ENCODE results near the gene RSRP1. TPM values are rescaled to one million over a fixed set of nuclear protein-coding genes. Genes with fewer than 3 reads are reported as not detected.

The RSRP1 gene
- total and polyA plus RNA-seq, 7 experiments from 2014 or later: 52.9 to 449 (median 313) TPM

- Histone ChIP-seq H3K36me3 (ENCODE audit: control insufficient read depth in 2 of 3, insufficient read depth in 3 of 3, low read length in 3 of 3) (peaks cover 29 to 50% (median 35%) of the 10 kb centered on the region in 3 experiments), H3K9me3 (ENCODE audit: control insufficient read depth in 2 of 3, low read length in 3 of 3) (no peaks in the 10 kb centered on the region), H3K27ac (ENCODE audit: low read depth, low read length) (peak overlapping the region; percentile 98), H3K4me3 (ENCODE audit: low read length) (peak overlapping the region; percentile 94), H3K27me3 (ENCODE audit: control insufficient read depth in 2 of 2, insufficient read depth in 2 of 2, low read length in 2 of 2) (no peaks in the 10 kb centered on the region), H3K4me1 (ENCODE audit: control insufficient read depth in 2 of 2, insufficient read depth in 2 of 2, low read length in 2 of 2) (peaks cover 30 to 35% of the 10 kb centered on the region in 2 donors)
- DNase-seq (peak in 2 of 9 donors; percentile 23 to 54), ATAC-seq (no peak)
- peak overlapping the region; percentile 98 to 100 (median 100) for H3K27ac Mint-ChIP-seq
- H3K36me3 Mint-ChIP-seq: peaks cover 3 to 47% (median 41%) of the 10 kb centered on the region in 5 donors
- H3K9me3 Mint-ChIP-seq: peaks cover 0 to 10% (median 0%) of the 10 kb centered on the region in 11 donors
- ChIA-PET CTCF (no interaction called here), POLR2A (interaction anchor here (1.0 to 10.7 kb wide), 9 partner anchors 12 to 502 kb away, joined by 3 to 182 read pairs (median 5); partner anchors contain the start of genes CLIC4, SYF2 and TMEM50A)
- peak overlapping the region; percentile 96 to 99 (median 97) for H3K4me3 Mint-ChIP-seq
- H3K4me1 Mint-ChIP-seq: peaks cover 28 to 71% (median 56%) of the 10 kb centered on the region in 7 donors
- H3K27me3 Mint-ChIP-seq: peaks cover 0 to 8% (median 0%) of the 10 kb centered on the region in 5 donors
- intact Hi-C loops (cut with micrococcal nuclease): loop anchor here (1.0 to 10.0 kb wide), 14 partner anchors 7 to 1676 kb away; partner anchors contain the start of genes CLIC4 (in 2 of the 2), SYF2 (in 2 of the 2), TMEM50A (in 2 of the 2) and MTFR1L (in 1 of the 2)
Observed at GRCh38 chr1:25246600-25247023, 642 bp downstream of the RSRP1 start.

GRCh38 chr1:25245809-25246599 is 1.2 kb downstream of the RSRP1 start:
- CTCF ChIA-PET: no interaction called here
- peaks cover 3 to 47% (median 41%) of the 10 kb centered on the region in 5 donors for H3K36me3 Mint-ChIP-seq
- peaks cover 29 to 76% (median 60%) of the 10 kb centered on the region in 7 donors for H3K4me1 Mint-ChIP-seq

DNA sequence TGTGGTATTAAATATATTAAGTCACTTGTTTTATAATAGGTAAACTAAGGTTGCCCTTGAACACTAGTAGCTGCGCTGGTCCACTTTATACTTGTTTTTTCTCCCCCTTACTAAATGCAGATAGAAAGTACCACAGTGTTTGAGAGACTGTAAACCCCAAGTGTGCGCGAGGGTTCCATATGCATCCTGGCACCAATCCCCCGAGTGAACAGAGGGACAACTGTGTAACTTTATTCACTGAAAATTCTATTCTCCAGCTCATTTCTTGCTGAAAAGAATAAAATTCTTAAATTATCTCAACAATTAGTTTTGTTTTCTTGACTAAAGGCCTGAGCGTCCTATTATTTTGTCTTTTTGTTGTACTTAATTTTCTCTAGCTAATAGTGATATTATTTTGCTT is 1.9 kb downstream of the RSRP1 start:
- H3K4me1 ChIP-seq (ENCODE audit: control insufficient read depth in 2 of 2, insufficient read depth in 2 of 2, low read length in 2 of 2): peaks cover 36 to 43% of the 10 kb centered on the region in 2 donors
- Mint-ChIP-seq H3K4me3 (peak overlapping the region; percentile 96 to 99 (median 97)), H3K36me3 (peaks cover 3 to 47% (median 41%) of the 10 kb centered on the region in 5 donors), H3K4me1 (peaks cover 35 to 82% (median 65%) of the 10 kb centered on the region in 7 donors), H3K9me3 (peaks cover 0 to 10% (median 0%) of the 10 kb centered on the region in 11 donors), H3K27ac (peak overlapping the region; percentile 98 to 100 (median 100)), H3K27me3 (peaks cover 0 to 8% (median 0%) of the 10 kb centered on the region in 5 donors)
- no peak for DNase-seq
- CTCF ChIA-PET: no interaction called here
- H3K4me3 ChIP-seq (ENCODE audit: low read length): peak overlapping the region; percentile 94
- intact Hi-C loops (cut with micrococcal nuclease): loop anchor here (2.0 to 10.0 kb wide), 7 partner anchors 23 to 1677 kb away; partner anchors contain the start of genes CLIC4 (in 1 of the 2), MTFR1L (in 1 of the 2), NUDC (in 1 of the 2) and RCAN3 (in 1 of the 2)
- H3K36me3 ChIP-seq (ENCODE audit: control insufficient read depth in 2 of 3, insufficient read depth in 3 of 3, low read length in 3 of 3): peaks cover 29 to 53% (median 35%) of the 10 kb centered on the region in 3 experiments
- H3K9me3 ChIP-seq (ENCODE audit: control insufficient read depth in 2 of 3, low read length in 3 of 3): no peaks in the 10 kb centered on the region
- ATAC-seq: no peak
- peak overlapping the region; percentile 98 for H3K27ac ChIP-seq (ENCODE audit: low read depth, low read length)
- H3K27me3 ChIP-seq (ENCODE audit: control insufficient read depth in 2 of 2, insufficient read depth in 2 of 2, low read length in 2 of 2): no peaks in the 10 kb centered on the region
- POLR2A ChIA-PET: interaction anchor here (0.6 to 10.7 kb wide), 6 partner anchors 10 to 743 kb away, joined by 3 to 182 read pairs (median 6); partner anchors contain the start of genes RCAN3 and SYF2

More at GRCh38 chr1:25245809-25246599, 1.2 kb downstream of the RSRP1 start:
- Histone ChIP-seq H3K9me3 (ENCODE audit: control insufficient read depth in 2 of 3, low read length in 3 of 3) (no peaks in the 10 kb centered on the region), H3K27me3 (ENCODE audit: control insufficient read depth in 2 of 2, insufficient read depth in 2 of 2, low read length in 2 of 2) (no peaks in the 10 kb centered on the region), H3K36me3 (ENCODE audit: control insufficient read depth in 2 of 3, insufficient read depth in 3 of 3, low read length in 3 of 3) (peaks cover 29 to 53% (median 35%) of the 10 kb centered on the region in 3 experiments), H3K4me3 (ENCODE audit: low read length) (peak overlapping the region; percentile 94), H3K4me1 (ENCODE audit: control insufficient read depth in 2 of 2, insufficient read depth in 2 of 2, low read length in 2 of 2) (peaks cover 30 to 37% of the 10 kb centered on the region in 2 donors), H3K27ac (ENCODE audit: low read depth, low read length) (peak overlapping the region; percentile 98)
- DNase-seq (no peak), ATAC-seq (no peak)
- Mint-ChIP-seq H3K27me3 (peaks cover 0 to 8% (median 0%) of the 10 kb centered on the region in 5 donors), H3K27ac (peak overlapping the region; percentile 98 to 100 (median 100)), H3K9me3 (peaks cover 0 to 10% (median 0%) of the 10 kb centered on the region in 11 donors), H3K4me3 (peak overlapping the region; percentile 96 to 99 (median 97))
- POLR2A ChIA-PET: interaction anchor here (0.6 to 10.7 kb wide), 5 partner anchors 10 to 744 kb away, joined by 3 to 182 read pairs (median 6); partner anchors contain the start of genes RCAN3 and SYF2
- intact Hi-C loops (cut with micrococcal nuclease): loop anchor here (2.0 to 10.0 kb wide), 10 partner anchors 23 to 1676 kb away; partner anchors contain the start of genes CLIC4 (in 2 of the 2), TMEM50A (in 2 of the 2), MTFR1L (in 1 of the 2) and NUDC (in 1 of the 2)

GRCh38 chr1:25243907-25244306 is 3.3 kb downstream of the RSRP1 start:
- Histone ChIP-seq H3K9me3 (ENCODE audit: control insufficient read depth in 2 of 3, low read length in 3 of 3) (no peaks in the 10 kb centered on the region), H3K4me3 (ENCODE audit: low read length) (no peak overlapping the region), H3K27me3 (ENCODE audit: control insufficient read depth in 2 of 2, insufficient read depth in 2 of 2, low read length in 2 of 2) (no peaks in the 10 kb centered on the region), H3K36me3 (ENCODE audit: control insufficient read depth in 2 of 3, insufficient read depth in 3 of 3, low read length in 3 of 3) (peaks cover 29 to 53% (median 35%) of the 10 kb centered on the region in 3 experiments), H3K4me1 (ENCODE audit: control insufficient read depth in 2 of 2, insufficient read depth in 2 of 2, low read length in 2 of 2) (peaks cover 46 to 51% of the 10 kb centered on the region in 2 donors), H3K27ac (ENCODE audit: low read depth, low read length) (no peak overlapping the region)
- ATAC-seq (no peak), DNase-seq (no peak)
- Mint-ChIP-seq H3K27me3 (peaks cover 0 to 8% (median 0%) of the 10 kb centered on the region in 5 donors), H3K36me3 (peaks cover 3 to 47% (median 41%) of the 10 kb centered on the region in 5 donors), H3K4me3 (peak overlapping the region in 8 of 10 donors; percentile 13 to 99 (median 75)), H3K27ac (peak overlapping the region in 6 of 9 donors; percentile 27 to 98 (median 58)), H3K9me3 (peaks cover 0 to 10% (median 0%) of the 10 kb centered on the region in 11 donors), H3K4me1 (peaks cover 40 to 96% (median 74%) of the 10 kb centered on the region in 7 donors)
- ChIA-PET CTCF (no interaction called here), POLR2A (interaction anchor here (2.0 to 10.7 kb wide), 2 partner anchors 12 to 95 kb away, joined by 6 to 182 read pairs; partner anchors contain the start of gene SYF2)
- intact Hi-C loops (cut with micrococcal nuclease): loop anchor here (2.0 to 10.0 kb wide), 5 partner anchors 25 to 881 kb away; partner anchors contain the start of genes CLIC4 (in 1 of the 2), MTFR1L (in 1 of the 2) and RCAN3 (in 1 of the 2)

DNA sequence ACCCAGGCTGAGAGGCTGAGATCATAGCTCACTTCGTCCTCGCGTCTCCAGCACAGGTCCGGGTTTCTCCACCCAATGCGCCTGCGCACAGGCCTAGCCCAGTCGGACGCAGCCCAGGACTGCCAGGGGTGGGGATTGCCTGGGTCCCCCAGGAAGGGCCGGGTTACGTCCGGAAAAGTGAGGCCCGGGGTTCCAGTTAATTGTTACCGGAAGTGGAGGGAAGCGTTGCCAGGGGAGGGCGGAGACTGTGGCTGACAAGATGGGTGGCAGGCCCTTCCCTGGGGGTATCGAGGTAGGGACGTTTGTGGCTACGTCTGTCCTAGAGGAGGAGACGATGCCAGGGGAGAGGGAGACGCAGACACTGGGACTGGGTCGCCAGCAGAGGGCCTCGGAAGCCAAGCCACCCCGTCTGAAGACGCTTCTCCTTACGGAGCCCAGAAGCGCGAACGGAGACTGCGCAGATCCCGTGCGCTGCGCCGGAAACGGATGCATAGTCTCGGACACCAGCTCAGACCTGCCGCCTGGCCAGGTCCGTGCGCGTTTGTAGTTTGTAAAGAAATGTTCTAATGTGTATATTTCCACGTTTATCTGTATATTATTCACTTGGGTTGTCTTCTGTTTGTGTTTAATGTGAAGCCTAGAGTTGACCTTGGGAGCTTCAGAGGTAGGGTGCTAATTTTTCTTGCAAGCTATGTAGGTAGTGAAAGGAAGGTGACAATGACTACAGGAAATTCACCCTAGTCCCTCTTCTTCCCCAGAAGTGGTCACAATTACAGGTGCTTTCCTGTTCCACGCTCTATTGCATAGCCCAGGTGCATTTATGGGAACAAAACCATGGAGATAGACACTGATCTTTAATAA is 7.3 kb downstream of the RSRP1 start:
- Histone ChIP-seq H3K27ac (ENCODE audit: low read depth, low read length) (peak overlapping the region; percentile 80), H3K27me3 (ENCODE audit: control insufficient read depth in 2 of 2, insufficient read depth in 2 of 2, low read length in 2 of 2) (no peaks in the 10 kb centered on the region), H3K9me3 (ENCODE audit: control insufficient read depth in 2 of 3, low read length in 3 of 3) (no peaks in the 10 kb centered on the region), H3K36me3 (ENCODE audit: control insufficient read depth in 2 of 3, insufficient read depth in 3 of 3, low read length in 3 of 3) (peaks cover 24 to 31% (median 28%) of the 10 kb centered on the region in 3 experiments), H3K4me3 (ENCODE audit: low read length) (peak overlapping the region; percentile 28), H3K4me1 (ENCODE audit: control insufficient read depth in 2 of 2, insufficient read depth in 2 of 2, low read length in 2 of 2) (peaks cover 33 to 37% of the 10 kb centered on the region in 2 donors)
- intact Hi-C loops (cut with micrococcal nuclease): loop anchor here (1.0 to 10.0 kb wide), 9 partner anchors 7 to 1285 kb away; partner anchors contain the start of genes RSRP1 (in 2 of the 2), SYF2 (in 2 of the 2), CLIC4 (in 1 of the 2) and MTFR1L (in 1 of the 2)
- peak; percentile 72 to 91 (median 79) for DNase-seq
- peak overlapping the region; percentile 87 to 93 (median 91) for H3K4me3 Mint-ChIP-seq
- H3K36me3 Mint-ChIP-seq: peaks cover 3 to 27% (median 23%) of the 10 kb centered on the region in 5 donors
- no peaks in the 10 kb centered on the region for H3K27me3 Mint-ChIP-seq
- peak overlapping the region; percentile 89 to 98 (median 97) for H3K27ac Mint-ChIP-seq
- peak; percentile 92 for ATAC-seq
- H3K4me1 Mint-ChIP-seq: peaks cover 23 to 74% (median 63%) of the 10 kb centered on the region in 7 donors
- CTCF ChIA-PET: interaction anchor here (0.6 to 0.9 kb wide), 3 partner anchors 12 to 1411 kb away, joined by 3 to 4 read pairs (median 3); no protein-coding TSS in a partner anchor
- POLR2A ChIA-PET: interaction anchor here (0.5 to 10.7 kb wide), 10 partner anchors 8 to 581 kb away, joined by 3 to 182 read pairs (median 4); partner anchors contain the start of genes RSRP1 and SYF2
- H3K9me3 Mint-ChIP-seq: no peaks in the 10 kb centered on the region
